Measurements from ENCODE around the gene SLC66A3. TPM values are rescaled to one million over a fixed set of nuclear protein-coding genes. Genes with fewer than 3 reads are reported as not detected.

Gene SLC66A3
- total RNA-seq, 4 donors from 2014 or later: 2.2 to 67.3 (median 39.8) TPM

DNA sequence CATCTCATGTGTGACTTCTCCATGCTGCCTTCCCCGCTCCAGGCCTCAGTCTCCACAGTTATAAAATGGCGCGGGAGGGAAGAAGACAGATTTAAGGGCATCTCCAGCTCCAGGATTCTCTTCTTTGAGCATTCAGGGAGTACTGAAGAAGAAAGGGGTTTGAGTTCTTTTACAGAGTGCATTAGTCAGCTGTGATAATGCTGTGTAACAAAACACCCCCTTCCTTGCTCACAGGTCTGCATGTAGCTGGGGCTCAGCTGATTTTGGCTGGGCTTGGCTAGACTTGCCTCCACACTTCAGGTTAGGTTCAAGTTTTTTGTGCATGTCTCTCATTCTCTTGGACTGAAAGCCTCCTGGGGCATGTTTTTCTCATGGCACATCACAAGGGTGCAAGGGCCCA, 8.0 kb upstream of the SLC66A3 start:
- Histone ChIP-seq H3K36me3 (no peaks in the 10 kb centered on the region), H3K9me3 (no peaks in the 10 kb centered on the region), H3K27ac (no peak overlapping the region), H3K27me3 (no peaks in the 10 kb centered on the region), H3K4me3 (no peak overlapping the region), H3K4me1 (no peaks in the 10 kb centered on the region)
- intact Hi-C loops (cut with DNase I; ENCODE audit: low total_unique reads) (no loop called here), in situ Hi-C loops (cut with MboI; ENCODE audit: low pct_ligation_motif_present in 1 of 4, low pct_unique_long_range_greater_than_20kb in 1 of 4, low sequenced_read_pairs in 3 of 4) (loop anchor here (25.0 kb wide), 3 partner anchors 265 to 440 kb away; no protein-coding TSS in a partner anchor)
- DNase-seq: no peak
- 31 to 100% methylated on average over 1 to 3 of the region's 3 CpGs for WGBS, 2 donors (ENCODE audit: low coverage in 1 of 2)
- TF ChIP-seq POLR2A (IDR thresholded peaks at IDR 0.05) (no peak), CTCF (IDR thresholded peaks at IDR 0.05) (no peak), EP300 (IDR thresholded peaks at IDR 0.05; ENCODE audit: low read depth) (no peak)

GRCh38 chr2:11152591-11152990, 2.7 kb upstream of the SLC66A3 start:
- H3K9me3 ChIP-seq: no peaks in the 10 kb centered on the region
- no peaks in the 10 kb centered on the region for H3K36me3 ChIP-seq
- 91% methylated on average over 6 of the region's 6 CpGs; no CpG with 5 or more reads in 1 of the 2 donors for WGBS, 2 donors (ENCODE audit: low coverage in 1 of 2)
- no peak for DNase-seq
- no peak overlapping the region for H3K27ac ChIP-seq
- H3K4me3 ChIP-seq: no peak overlapping the region
- H3K4me1 ChIP-seq: peaks cover 3 to 19% (median 16%) of the 10 kb centered on the region in 4 donors
- H3K27me3 ChIP-seq: no peaks in the 10 kb centered on the region
- in situ Hi-C loops (cut with MboI; ENCODE audit: low pct_ligation_motif_present in 1 of 4, low pct_unique_long_range_greater_than_20kb in 1 of 4, low sequenced_read_pairs in 3 of 4): no loop called here
- intact Hi-C loops (cut with DNase I; ENCODE audit: low total_unique reads): no loop called here
- TF ChIP-seq POLR2AphosphoS5 (IDR thresholded peaks at IDR 0.05) (no peak), POLR2A (IDR thresholded peaks at IDR 0.05) (no peak), CTCF (IDR thresholded peaks at IDR 0.05) (no peak), EP300 (IDR thresholded peaks at IDR 0.05; ENCODE audit: low read depth) (no peak)

- H3K4me1 ChIP-seq: peaks cover 3 to 19% (median 16%) of the 10 kb centered on the region in 4 donors
- DNase-seq: no peak
- H3K4me3 ChIP-seq: peak overlapping the region; percentile 40 to 58 (median 46)
- TF ChIP-seq CTCF (IDR thresholded peaks at IDR 0.05): no peak
- TF ChIP-seq POLR2A (IDR thresholded peaks at IDR 0.05): peak; percentile 54
- WGBS, 2 donors (ENCODE audit: low coverage in 1 of 2): 62 to 89% methylated on average over 10 to 35 of the region's 35 CpGs
- H3K27ac ChIP-seq: peak overlapping the region; percentile 93 to 96 (median 96)
- in situ Hi-C loops (cut with MboI; ENCODE audit: low pct_ligation_motif_present in 1 of 4, low pct_unique_long_range_greater_than_20kb in 1 of 4, low sequenced_read_pairs in 3 of 4): no loop called here
- no peaks in the 10 kb centered on the region for H3K9me3 ChIP-seq
- no peaks in the 10 kb centered on the region for H3K27me3 ChIP-seq
- intact Hi-C loops (cut with DNase I; ENCODE audit: low total_unique reads): no loop called here
- no peaks in the 10 kb centered on the region for H3K36me3 ChIP-seq
These were observed 998 bp upstream of the SLC66A3 start for GRCh38 chr2:11154016-11154922.

DNA sequence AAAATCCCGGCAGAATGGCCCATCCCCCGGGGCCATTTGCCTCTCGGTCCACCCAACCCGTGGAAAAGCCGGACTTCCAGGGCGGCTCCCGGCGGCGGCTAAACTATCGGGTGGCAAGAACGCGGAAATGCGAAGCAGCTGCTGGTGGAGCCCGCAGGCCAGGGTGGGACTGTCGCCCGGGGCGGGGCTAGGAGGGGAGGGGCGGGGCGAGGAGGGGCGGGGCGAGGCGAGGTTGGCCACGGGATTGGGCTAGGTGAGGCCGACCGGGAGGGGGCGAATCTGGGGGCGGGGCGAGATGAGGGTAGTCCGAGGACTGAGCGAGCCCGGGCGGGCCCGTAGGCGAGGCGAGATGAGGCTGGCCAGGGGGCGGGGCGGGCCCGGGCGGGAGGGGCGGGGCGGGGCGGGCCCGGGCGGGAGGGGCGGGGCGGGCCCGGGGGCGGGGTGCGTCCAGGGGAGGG, 315 bp upstream of the SLC66A3 start:
- 0% methylated on average over 13 of the region's 49 CpGs; no CpG with 5 or more reads in 1 of the 2 donors for WGBS, 2 donors (ENCODE audit: low coverage in 1 of 2)
- no peak for TF ChIP-seq CTCF (IDR thresholded peaks at IDR 0.05)
- peak; percentile 48 for TF ChIP-seq EP300 (IDR thresholded peaks at IDR 0.05; ENCODE audit: low read depth)
- peak; percentile 67 to 85 (median 72) for TF ChIP-seq POLR2AphosphoS5 (IDR thresholded peaks at IDR 0.05)
- TF ChIP-seq POLR2A (IDR thresholded peaks at IDR 0.05): no peak
- intact Hi-C loops (cut with DNase I; ENCODE audit: low total_unique reads): no loop called here
- Histone ChIP-seq H3K36me3 (no peaks in the 10 kb centered on the region), H3K27me3 (no peaks in the 10 kb centered on the region), H3K4me1 (peaks cover 3 to 19% (median 16%) of the 10 kb centered on the region in 4 donors), H3K27ac (peak overlapping the region; percentile 95 to 96 (median 96)), H3K4me3 (peak overlapping the region; percentile 40 to 81 (median 62)), H3K9me3 (no peaks in the 10 kb centered on the region)
- peak; percentile 99 for DNase-seq
- in situ Hi-C loops (cut with MboI; ENCODE audit: low pct_ligation_motif_present in 1 of 4, low pct_unique_long_range_greater_than_20kb in 1 of 4, low sequenced_read_pairs in 3 of 4): no loop called here

Measured in transverse colon (tissue), 4 donors.